ENCODE results near the gene APOL4.

DNA sequence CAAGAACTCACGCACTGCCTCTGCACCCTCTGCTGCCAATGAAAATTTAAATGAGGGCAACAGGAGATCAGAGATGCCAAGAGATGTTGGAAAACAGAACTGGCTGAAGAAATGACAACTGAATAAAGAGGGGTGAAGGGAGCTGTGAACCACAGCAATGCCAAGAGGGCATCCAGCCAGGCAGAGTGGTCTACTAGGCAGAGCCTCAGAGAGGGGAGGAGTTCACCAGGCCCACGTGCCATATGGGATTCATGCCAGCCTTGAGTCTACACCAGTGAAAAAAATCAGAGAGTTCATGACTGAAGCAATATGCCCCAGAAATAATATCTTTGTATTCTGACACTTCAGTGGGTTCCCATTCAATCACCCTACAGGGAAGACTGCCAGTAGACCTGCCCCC, 33.3 kb upstream of the APOL4 start:
- TF ChIP-seq, protein P1, sequence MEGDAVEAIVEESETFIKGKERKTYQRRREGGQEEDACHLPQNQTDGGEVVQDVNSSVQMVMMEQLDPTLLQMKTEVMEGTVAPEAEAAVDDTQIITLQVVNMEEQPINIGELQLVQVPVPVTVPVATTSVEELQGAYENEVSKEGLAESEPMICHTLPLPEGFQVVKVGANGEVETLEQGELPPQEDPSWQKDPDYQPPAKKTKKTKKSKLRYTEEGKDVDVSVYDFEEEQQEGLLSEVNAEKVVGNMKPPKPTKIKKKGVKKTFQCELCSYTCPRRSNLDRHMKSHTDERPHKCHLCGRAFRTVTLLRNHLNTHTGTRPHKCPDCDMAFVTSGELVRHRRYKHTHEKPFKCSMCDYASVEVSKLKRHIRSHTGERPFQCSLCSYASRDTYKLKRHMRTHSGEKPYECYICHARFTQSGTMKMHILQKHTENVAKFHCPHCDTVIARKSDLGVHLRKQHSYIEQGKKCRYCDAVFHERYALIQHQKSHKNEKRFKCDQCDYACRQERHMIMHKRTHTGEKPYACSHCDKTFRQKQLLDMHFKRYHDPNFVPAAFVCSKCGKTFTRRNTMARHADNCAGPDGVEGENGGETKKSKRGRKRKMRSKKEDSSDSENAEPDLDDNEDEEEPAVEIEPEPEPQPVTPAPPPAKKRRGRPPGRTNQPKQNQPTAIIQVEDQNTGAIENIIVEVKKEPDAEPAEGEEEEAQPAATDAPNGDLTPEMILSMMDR (conservative IDR thresholded peaks at IDR 0.05; ENCODE audit: low read depth, low read length): no peak
- TF ChIP-seq POLR2A (IDR thresholded peaks at IDR 0.05; ENCODE audit: low read depth, low read length) (no peak), RAD21 (IDR thresholded peaks at IDR 0.05; ENCODE audit: low read length) (no peak), SMC3 (IDR thresholded peaks at IDR 0.05; ENCODE audit: low read depth, low read length) (no peak)
- TF ChIP-seq, protein P2, sequence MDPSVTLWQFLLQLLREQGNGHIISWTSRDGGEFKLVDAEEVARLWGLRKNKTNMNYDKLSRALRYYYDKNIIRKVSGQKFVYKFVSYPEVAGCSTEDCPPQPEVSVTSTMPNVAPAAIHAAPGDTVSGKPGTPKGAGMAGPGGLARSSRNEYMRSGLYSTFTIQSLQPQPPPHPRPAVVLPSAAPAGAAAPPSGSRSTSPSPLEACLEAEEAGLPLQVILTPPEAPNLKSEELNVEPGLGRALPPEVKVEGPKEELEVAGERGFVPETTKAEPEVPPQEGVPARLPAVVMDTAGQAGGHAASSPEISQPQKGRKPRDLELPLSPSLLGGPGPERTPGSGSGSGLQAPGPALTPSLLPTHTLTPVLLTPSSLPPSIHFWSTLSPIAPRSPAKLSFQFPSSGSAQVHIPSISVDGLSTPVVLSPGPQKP (IDR thresholded peaks at IDR 0.05; ENCODE audit: borderline replicate concordance, low read depth, low read length): no peak
